GM08714 (cell line): Measurements from ENCODE around the gene PI16.
"Not testable (repeated sequence)": the region's sequence is repeated elsewhere in the genome, so short reads cannot be mapped to it uniquely, and the experiment has no call there.

Experiments
- H3K4me3 ChIP-seq: fragments of 200-500 bp; sonication (Bioruptor generic); 2 replicates; pipeline ENCODE4 v1.5.1; 2014; ENCODE audit warnings: mild to moderate bottlenecking, low read length, inconsistent platforms
- ZNF274 ChIP-seq: IDR thresholded peaks from 2 replicates; pipeline ENCODE4 v1.6.1; 2012; ENCODE audit warnings: mild to moderate bottlenecking, low read depth, low read length

PI16 gene

DNA sequence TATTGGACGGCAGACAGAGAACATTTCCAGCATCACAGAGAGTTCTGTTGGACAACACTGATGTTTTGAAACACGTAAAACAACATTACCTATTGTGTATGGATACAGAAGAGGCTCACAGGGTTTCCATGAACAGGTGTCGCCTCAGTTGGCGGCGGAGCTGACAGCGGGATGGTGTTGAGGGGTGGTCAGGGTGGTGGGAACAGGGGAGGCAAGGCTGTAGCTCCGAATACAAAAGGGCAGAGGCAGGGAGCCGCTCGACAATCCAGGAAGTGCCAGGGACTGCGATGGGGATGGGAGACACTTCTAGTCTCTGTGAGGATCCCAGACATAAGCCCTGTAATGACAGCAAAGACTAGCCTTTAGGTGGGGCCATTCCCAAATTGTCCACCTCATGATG lies 14.5 kb upstream of the PI16 start:
- no peak for TF ChIP-seq ZNF274
- H3K4me3 ChIP-seq = no peak overlapping the region

DNA sequence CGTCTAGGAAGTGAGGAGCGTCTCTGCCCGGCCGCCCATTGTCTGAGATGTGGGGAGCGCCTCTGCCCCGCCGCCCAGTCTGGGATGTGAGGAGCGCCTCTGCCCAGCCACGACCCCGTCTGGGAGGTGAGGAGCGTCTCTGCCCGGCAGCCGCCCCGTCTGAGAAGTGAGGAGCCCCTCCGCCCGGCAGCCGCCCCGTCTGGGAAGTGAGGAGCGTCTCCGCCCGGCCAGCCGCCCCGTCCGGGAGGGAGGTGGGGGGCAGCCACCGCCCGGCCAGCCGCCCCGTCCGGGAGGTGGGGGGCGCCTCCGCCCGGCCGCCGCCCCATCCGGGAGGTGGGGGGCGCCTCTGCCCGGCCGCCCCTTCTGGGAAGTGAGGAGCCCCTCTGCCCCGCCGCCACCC lies 13.0 kb upstream of the PI16 start:
- not testable (repeated sequence) for H3K4me3 ChIP-seq

DNA sequence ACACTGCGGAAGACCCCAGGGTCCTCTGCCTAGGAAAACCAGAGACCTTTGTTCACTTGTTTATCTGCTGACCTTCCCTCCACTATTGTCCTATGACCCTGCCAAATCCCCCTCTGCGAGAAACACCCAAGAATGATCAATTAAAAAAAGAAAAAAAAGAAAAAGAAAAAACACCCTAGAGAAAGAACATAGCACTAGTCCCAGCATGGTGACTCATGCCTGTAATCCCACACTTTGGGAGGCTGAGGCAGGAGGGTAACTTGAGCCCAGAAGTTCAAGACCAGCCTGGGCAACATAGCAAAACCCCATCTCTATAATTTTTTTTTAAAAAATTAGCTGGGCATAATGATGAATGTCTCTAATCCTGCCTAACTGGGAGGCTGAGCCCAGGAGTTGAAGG lies 12.2 kb upstream of the PI16 start:
- H3K4me3 ChIP-seq = not testable (repeated sequence)

DNA sequence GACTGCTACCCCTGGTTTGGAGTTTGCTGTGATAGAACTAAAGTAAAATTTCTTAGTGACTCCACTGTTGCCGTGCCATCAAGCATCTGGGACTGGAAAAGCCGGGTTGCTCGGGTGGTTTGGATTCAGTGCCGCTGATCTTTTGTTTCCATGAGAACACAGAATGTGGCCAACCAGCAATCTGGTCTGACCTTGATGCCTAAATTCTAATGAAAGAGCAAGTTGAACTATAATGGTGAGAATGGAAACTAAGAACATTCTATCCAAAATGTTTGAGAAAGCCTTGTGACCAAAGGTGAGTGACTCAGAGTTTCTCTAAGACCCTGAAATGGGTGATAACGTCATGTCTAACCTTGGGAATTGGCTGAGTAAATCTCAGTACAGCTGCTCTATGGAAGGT lies 9.9 kb upstream of the PI16 start:
- no peak for TF ChIP-seq ZNF274
- H3K4me3 ChIP-seq = no peak overlapping the region

DNA sequence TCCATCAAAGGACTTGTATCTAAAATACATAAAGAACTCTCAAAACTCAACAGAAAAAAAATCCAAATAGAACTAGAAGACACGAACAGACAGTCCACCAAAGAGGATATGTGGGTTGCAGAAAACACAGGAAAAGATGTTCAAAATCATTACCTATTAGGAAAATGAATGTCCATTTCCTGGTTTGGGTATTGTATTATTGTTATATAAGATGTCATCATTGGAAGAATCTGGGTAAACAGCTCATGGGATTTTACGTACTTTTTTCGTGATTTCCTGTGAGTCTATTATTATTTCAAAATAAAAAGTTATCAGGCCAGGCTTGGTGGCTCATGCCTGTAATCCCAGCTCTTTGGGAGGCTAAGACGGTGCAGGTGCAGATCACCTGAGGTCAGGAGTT lies 9.2 kb upstream of the PI16 start:
- TF ChIP-seq ZNF274 = no peak
- H3K4me3 ChIP-seq = no peak overlapping the region

DNA sequence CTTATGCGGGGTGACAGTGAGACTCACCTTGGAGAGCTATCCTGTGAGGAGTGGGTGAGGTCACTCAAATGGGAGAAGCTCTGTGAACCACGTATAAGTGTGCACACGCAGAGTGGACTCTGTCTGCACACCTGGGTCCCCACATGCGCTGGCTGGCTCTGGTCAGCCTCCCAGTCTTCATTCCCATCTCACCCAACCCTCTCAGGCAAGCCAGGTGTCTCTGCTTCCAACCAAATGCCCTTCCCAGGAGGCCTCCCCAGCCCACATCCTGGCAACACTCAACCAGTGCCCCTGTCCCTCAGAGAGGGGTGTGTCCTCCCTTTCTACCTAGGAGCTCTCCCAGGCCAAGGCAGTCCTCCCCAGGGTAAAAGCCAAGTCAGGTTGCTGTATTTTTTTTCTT lies 8.0 kb upstream of the PI16 start:
- no peak for TF ChIP-seq ZNF274
- H3K4me3 ChIP-seq = no peak overlapping the region

DNA sequence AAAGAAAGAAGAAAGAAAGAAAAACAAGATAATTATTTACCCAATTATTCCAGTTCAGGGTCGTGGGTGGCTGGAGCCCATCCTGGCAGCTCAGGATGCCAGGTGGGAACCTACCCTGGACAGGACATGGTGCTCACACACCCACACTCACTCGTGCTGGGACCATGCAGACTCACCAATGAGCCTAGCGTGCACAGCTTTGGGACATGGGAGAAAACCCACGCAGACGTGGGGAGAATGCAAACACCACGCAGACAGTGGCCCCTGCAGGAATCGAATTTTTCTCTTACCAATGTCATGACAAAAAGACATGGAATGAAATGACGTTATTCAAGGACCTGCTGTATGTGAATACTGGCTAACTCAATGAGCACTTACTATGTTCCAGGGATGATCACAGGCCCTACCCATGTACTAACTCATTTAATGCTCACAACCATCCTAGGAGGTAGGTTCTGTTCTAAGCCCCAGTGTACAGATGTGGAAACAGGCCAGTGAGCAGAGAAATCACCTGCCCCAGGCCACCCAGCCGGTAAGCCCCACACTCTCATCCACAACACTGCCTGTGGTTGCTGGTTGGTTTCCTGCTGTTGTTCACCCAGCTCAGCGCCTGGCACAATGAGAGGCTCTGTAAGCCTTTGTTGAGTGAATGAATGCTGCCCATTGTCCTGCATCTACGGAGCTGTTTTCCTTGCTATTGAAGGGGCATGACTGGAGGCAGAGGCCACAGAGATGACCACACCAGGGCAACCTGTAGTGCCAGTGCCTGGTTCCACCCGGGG lies 6.8 kb upstream of the PI16 start:
- no peak for TF ChIP-seq ZNF274

DNA sequence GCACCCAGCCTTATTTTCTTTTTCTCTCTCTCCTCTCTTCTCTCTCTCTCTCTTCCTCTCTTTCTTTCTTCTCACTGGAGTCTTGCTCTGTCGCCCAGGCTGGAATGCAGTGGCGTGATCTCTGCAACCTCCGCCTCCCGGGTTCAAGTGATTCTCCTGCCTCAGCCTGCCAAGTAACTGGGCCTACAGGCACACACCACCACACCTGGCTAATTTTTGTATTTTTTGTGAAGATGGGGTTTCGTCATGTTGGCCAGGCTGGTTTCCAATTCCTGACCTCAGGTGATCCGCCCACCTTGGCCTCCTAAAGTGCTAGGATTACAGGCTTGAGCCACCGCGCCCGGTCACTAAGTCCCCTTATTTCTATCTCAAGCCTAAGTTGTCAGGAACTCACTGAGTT lies 5.5 kb upstream of the PI16 start:
- not testable (repeated sequence) for H3K4me3 ChIP-seq

More for the DNA sequence above, 6.8 kb upstream of the PI16 start:
- no peak overlapping the region for H3K4me3 ChIP-seq

DNA sequence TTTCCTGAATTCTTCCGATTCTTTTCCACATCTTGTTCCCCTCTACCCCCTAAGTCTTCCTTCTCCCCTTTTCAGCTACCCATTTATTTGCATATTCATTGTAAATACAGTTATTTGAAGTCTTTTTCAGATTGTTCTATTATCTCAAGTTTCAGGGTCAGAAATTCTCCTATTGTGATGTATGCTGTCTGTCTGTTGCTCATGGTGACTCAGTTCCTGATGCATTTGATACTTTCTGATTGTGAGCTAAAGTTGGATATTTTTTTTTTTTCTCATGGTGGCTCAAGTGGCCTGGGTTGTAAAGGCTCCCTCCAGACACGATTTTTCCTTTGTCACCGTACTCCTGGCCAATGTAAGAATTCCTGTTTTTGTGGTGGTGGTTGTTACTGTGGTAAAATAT lies 4.9 kb upstream of the PI16 start:
- no peak overlapping the region for H3K4me3 ChIP-seq

DNA sequence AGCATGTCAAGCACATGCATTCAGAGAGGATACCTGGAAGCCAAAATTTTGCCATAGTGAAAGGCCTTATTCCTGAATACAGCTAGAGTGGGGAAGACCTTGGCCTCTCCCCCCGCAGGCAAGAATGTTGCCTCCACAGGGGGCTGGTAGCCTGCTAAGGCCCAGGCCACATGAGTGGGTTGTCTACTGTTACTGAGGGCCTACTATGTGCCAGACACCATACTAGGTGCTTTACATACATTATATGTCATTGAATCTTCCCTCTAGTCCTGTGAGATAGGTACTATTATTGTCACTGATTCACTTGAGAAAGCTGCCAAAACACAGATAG lies 642 bp upstream of the PI16 start:
- no peak for TF ChIP-seq ZNF274
- no peak overlapping the region for H3K4me3 ChIP-seq

More for the DNA sequence above, 4.9 kb upstream of the PI16 start:
- TF ChIP-seq ZNF274 = no peak

DNA sequence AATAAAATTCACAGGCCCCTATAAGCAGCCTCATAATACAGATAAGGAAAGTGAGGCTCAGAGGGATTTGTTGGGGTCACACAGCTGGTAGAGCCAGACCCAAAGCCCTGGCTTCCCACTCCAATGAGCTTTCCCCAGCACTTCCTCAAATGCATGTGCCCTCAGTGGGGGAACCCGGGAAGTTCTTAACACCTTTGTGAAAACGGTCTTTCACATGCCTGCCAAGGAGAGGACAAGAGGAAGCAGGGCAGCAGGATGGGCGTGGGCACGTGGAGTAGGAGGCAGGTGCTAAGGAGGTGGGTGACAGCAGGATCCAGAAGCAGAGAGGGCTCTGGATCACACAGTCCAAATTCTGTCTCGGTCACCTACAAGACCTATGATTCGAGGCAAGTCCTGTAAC lies 598 bp downstream of the PI16 start:
- no peak overlapping the region for H3K4me3 ChIP-seq
- TF ChIP-seq ZNF274 = no peak

DNA sequence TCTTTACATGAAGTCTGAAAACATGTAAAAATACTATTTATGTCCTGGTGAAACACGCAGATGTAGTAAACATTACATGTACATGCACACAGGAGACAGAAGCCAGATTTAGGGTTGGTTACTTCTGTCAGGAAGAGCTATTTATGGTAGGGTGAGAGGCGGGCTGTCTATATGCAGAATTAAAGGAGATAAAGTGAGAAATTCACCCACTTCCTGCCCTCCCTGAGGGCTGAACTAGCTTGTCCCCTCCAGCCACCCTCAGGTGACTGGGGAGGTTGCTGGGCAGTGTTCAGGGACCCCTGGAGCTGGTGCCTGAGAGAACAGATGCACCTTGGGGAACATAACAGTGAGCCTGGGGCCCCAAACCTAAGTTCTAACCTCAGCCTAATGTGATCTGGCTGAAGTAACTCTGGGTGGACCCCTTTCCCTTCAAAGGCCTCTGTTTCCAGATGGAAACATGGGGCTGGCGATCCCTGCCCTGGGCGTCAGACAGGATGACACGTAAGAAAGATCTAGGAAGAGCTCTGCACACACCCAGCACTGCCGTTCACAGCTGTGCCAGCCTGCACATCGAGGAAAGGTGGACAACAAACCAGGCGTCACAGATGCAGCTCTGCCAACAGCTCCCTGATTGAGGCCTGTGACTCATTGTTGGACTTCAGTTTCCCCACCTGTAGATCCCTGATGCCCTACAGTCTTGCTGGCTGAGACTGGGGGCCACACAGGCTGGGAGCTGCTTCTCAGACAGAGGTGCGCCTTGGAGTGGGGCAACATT lies 1.3 kb downstream of the PI16 start:
- no peak overlapping the region for H3K4me3 ChIP-seq
- TF ChIP-seq ZNF274 = no peak

DNA sequence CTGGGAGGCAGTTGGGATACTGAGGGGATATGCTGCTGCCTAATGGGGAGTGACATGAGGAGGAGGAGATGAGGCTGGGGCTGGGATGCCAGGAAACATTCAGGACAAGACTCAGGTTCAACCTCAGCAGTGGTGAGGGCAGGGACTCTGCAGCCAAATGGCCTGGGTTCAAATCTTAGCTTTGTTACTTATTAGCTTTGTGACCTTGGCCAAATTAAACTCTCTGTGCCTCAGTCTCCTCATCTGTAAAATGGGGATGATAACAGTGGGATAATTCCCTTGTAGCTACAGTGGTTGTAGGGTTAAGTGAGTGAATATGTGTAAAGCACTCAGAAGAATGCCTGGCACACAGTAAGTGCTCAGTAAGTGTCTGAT lies 1.9 kb downstream of the PI16 start:
- no peak overlapping the region for H3K4me3 ChIP-seq
- no peak for TF ChIP-seq ZNF274

DNA sequence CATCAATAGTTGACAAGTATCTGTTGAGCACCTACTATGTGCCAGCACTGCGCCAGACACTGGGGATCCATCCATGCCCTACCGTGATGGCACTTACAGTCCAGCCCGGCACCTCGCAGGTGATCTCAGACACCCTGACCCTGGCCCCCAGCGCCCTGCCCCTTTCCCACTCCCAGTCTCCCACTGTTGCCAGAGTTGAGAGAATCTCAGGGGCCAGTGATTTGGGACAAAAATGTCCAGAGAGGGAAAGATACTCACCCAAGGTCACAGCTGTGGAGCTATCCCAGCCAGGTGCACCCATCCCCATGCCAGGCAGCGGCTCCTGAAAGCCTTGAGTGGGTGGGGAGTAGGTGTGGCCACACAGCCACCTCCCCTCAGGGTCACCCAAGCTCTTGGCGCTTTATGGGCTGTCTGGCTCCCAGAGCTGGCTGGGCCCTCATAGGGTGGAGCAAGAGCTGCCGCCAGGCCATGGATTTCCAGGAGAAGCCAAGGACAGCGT lies 3.3 kb downstream of the PI16 start:
- no peak overlapping the region for H3K4me3 ChIP-seq
- TF ChIP-seq ZNF274 = no peak

DNA sequence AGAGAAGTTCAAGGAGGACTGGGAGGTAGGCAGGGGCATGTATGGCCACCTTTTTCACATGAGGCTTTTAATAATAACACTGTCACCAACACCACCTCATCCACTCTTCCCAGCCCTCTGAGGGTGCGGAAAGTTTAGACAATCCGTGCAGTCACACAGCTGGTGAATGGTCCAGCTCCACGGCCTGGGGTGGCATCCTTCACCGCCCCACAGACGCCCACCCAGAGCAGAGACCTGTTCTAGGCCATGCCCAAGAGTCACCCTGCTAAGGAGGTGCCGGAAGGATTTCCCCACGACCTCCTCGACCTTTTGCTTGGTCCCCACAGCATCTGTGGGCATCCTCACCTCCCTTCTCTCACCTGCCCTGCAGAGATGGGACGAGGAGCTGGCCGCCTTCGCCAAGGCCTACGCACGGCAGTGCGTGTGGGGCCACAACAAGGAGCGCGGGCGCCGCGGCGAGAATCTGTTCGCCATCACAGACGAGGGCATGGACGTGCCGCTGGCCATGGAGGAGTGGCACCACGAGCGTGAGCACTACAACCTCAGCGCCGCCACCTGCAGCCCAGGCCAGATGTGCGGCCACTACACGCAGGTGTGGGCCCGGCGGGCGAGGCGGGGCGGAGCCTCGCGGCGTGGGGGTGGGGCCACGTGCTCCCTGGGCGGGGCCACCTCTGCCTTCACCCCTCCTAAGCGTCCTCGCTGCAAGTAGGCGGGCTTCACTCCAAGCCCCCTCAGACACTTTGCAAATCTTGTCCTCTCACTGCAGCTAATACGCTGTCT lies 4.4 kb downstream of the PI16 start:
- no peak overlapping the region for H3K4me3 ChIP-seq
- no peak for TF ChIP-seq ZNF274
